ENCODE data around the gene HLA-DRB5. TPM values are rescaled to one million over a fixed set of nuclear protein-coding genes. Genes with fewer than 3 reads are reported as not detected.
A peak's percentile ranks its signal among the peaks of the same experiment; 100 is the strongest.

The HLA-DRB5 gene
- total and polyA plus RNA-seq, 2 experiments from 2014 or later: not detected

DNA sequence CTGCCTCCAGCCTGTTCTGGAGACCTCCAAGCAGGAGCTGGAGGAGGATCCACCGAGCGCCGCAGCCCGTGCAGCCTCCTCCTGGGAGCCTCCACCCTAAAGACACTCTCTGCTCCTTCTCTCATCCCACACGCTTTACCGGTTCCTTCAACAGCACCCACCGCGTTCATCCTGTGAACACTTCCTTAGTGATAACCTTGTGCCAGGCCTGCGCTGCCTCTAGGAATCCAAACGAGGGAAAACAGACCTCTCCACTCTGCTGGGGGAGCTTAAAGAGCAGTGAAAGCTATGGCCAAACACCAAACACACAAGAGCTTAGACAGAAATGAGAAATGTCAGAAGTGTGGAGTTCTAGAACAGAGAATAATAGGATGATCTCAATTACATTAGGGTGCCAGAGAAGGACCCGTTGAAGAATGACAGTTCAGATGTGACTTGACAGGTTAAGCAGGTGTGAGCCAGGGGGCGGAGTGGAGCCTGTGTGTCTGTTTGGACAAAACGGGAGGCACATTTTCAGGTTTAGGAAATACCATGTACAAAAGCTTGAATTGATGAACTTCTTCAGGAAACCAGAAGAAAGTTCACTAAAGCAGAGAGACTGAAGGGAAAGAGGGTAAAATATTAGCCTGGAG lies 28.5 kb upstream of the HLA-DRB5 start:
- H3K9me2 ChIP-seq (ENCODE audit: insufficient read depth): no peaks in the 10 kb centered on the region
- H3K4me2 ChIP-seq: no peak overlapping the region
- no peaks in the 10 kb centered on the region for H3K36me3 Mint-ChIP-seq (ENCODE audit: low read depth)
- no peaks in the 10 kb centered on the region for H3K27me3 ChIP-seq (ENCODE audit: insufficient read depth)
- no peaks in the 10 kb centered on the region for H3K4me1 ChIP-seq (ENCODE audit: insufficient read depth)
- H3K27ac Mint-ChIP-seq: no peak overlapping the region
- peak; percentile 37 for DNase-seq (ENCODE audit: low spot score)
- H3F3A ChIP-seq (replicated peaks; ENCODE audit: low read depth): no peaks in the 10 kb centered on the region
- H2AFZ ChIP-seq: no peak overlapping the region
- no peak for TF ChIP-seq CREB1 (CRISPR knock-in tag; IDR thresholded peaks at IDR 0.05; ENCODE audit: low read depth)
- no peak for TF ChIP-seq JUNB (IDR thresholded peaks at IDR 0.05; ENCODE audit: unreplicated experiment)
- no peak for TF ChIP-seq POLR2AphosphoS5 (IDR thresholded peaks at IDR 0.05; ENCODE audit: low read depth)
- TF ChIP-seq, protein P1, sequence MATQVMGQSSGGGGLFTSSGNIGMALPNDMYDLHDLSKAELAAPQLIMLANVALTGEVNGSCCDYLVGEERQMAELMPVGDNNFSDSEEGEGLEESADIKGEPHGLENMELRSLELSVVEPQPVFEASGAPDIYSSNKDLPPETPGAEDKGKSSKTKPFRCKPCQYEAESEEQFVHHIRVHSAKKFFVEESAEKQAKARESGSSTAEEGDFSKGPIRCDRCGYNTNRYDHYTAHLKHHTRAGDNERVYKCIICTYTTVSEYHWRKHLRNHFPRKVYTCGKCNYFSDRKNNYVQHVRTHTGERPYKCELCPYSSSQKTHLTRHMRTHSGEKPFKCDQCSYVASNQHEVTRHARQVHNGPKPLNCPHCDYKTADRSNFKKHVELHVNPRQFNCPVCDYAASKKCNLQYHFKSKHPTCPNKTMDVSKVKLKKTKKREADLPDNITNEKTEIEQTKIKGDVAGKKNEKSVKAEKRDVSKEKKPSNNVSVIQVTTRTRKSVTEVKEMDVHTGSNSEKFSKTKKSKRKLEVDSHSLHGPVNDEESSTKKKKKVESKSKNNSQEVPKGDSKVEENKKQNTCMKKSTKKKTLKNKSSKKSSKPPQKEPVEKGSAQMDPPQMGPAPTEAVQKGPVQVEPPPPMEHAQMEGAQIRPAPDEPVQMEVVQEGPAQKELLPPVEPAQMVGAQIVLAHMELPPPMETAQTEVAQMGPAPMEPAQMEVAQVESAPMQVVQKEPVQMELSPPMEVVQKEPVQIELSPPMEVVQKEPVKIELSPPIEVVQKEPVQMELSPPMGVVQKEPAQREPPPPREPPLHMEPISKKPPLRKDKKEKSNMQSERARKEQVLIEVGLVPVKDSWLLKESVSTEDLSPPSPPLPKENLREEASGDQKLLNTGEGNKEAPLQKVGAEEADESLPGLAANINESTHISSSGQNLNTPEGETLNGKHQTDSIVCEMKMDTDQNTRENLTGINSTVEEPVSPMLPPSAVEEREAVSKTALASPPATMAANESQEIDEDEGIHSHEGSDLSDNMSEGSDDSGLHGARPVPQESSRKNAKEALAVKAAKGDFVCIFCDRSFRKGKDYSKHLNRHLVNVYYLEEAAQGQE (IDR thresholded peaks at IDR 0.05; ENCODE audit: unreplicated experiment): no peak
- TF ChIP-seq EZH2phosphoT487 (IDR thresholded peaks at IDR 0.05; ENCODE audit: unreplicated experiment): no peak
- TF ChIP-seq, protein P2, sequence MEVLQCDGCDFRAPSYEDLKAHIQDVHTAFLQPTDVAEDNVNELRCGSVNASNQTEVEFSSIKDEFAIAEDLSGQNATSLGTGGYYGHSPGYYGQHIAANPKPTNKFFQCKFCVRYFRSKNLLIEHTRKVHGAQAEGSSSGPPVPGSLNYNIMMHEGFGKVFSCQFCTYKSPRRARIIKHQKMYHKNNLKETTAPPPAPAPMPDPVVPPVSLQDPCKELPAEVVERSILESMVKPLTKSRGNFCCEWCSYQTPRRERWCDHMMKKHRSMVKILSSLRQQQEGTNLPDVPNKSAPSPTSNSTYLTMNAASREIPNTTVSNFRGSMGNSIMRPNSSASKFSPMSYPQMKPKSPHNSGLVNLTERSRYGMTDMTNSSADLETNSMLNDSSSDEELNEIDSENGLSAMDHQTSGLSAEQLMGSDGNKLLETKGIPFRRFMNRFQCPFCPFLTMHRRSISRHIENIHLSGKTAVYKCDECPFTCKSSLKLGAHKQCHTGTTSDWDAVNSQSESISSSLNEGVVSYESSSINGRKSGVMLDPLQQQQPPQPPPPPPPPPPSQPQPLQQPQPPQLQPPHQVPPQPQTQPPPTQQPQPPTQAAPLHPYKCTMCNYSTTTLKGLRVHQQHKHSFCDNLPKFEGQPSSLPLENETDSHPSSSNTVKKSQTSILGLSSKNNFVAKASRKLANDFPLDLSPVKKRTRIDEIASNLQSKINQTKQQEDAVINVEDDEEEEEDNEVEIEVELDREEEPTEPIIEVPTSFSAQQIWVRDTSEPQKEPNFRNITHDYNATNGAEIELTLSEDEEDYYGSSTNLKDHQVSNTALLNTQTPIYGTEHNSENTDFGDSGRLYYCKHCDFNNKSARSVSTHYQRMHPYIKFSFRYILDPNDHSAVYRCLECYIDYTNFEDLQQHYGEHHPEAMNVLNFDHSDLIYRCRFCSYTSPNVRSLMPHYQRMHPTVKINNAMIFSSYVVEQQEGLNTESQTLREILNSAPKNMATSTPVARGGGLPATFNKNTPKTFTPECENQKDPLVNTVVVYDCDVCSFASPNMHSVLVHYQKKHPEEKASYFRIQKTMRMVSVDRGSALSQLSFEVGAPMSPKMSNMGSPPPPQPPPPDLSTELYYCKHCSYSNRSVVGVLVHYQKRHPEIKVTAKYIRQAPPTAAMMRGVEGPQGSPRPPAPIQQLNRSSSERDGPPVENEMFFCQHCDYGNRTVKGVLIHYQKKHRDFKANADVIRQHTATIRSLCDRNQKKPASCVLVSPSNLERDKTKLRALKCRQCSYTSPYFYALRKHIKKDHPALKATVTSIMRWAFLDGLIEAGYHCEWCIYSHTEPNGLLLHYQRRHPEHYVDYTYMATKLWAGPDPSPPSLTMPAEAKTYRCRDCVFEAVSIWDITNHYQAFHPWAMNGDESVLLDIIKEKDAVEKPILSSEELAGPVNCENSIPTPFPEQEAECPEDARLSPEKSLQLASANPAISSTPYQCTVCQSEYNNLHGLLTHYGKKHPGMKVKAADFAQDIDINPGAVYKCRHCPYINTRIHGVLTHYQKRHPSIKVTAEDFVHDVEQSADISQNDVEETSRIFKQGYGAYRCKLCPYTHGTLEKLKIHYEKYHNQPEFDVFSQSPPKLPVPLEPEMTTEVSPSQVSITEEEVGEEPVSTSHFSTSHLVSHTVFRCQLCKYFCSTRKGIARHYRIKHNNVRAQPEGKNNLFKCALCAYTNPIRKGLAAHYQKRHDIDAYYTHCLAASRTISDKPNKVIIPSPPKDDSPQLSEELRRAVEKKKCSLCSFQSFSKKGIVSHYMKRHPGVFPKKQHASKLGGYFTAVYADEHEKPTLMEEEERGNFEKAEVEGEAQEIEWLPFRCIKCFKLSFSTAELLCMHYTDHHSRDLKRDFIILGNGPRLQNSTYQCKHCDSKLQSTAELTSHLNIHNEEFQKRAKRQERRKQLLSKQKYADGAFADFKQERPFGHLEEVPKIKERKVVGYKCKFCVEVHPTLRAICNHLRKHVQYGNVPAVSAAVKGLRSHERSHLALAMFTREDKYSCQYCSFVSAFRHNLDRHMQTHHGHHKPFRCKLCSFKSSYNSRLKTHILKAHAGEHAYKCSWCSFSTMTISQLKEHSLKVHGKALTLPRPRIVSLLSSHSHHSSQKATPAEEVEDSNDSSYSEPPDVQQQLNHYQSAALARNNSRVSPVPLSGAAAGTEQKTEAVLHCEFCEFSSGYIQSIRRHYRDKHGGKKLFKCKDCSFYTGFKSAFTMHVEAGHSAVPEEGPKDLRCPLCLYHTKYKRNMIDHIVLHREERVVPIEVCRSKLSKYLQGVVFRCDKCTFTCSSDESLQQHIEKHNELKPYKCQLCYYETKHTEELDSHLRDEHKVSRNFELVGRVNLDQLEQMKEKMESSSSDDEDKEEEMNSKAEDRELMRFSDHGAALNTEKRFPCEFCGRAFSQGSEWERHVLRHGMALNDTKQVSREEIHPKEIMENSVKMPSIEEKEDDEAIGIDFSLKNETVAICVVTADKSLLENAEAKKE (CRISPR knock-in tag; IDR thresholded peaks at IDR 0.05): no peak
- no peak for TF ChIP-seq ZNF331 (CRISPR knock-in tag; IDR thresholded peaks at IDR 0.05; ENCODE audit: low read depth)
- TF ChIP-seq ZNF114 (CRISPR knock-in tag; IDR thresholded peaks at IDR 0.05): no peak
- no peak for TF ChIP-seq STAT1 (IDR thresholded peaks at IDR 0.05; ENCODE audit: unreplicated experiment)
- no peak for TF ChIP-seq EZH2 (IDR thresholded peaks at IDR 0.05; ENCODE audit: low read depth, unreplicated experiment)
- TF ChIP-seq, protein P3, sequence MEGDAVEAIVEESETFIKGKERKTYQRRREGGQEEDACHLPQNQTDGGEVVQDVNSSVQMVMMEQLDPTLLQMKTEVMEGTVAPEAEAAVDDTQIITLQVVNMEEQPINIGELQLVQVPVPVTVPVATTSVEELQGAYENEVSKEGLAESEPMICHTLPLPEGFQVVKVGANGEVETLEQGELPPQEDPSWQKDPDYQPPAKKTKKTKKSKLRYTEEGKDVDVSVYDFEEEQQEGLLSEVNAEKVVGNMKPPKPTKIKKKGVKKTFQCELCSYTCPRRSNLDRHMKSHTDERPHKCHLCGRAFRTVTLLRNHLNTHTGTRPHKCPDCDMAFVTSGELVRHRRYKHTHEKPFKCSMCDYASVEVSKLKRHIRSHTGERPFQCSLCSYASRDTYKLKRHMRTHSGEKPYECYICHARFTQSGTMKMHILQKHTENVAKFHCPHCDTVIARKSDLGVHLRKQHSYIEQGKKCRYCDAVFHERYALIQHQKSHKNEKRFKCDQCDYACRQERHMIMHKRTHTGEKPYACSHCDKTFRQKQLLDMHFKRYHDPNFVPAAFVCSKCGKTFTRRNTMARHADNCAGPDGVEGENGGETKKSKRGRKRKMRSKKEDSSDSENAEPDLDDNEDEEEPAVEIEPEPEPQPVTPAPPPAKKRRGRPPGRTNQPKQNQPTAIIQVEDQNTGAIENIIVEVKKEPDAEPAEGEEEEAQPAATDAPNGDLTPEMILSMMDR (conservative IDR thresholded peaks at IDR 0.05; ENCODE audit: low read depth in 2 of 2): no peak; a peak in 1 of 4 replicates
- TF ChIP-seq, protein P4, sequence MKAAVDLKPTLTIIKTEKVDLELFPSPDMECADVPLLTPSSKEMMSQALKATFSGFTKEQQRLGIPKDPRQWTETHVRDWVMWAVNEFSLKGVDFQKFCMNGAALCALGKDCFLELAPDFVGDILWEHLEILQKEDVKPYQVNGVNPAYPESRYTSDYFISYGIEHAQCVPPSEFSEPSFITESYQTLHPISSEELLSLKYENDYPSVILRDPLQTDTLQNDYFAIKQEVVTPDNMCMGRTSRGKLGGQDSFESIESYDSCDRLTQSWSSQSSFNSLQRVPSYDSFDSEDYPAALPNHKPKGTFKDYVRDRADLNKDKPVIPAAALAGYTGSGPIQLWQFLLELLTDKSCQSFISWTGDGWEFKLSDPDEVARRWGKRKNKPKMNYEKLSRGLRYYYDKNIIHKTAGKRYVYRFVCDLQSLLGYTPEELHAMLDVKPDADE (IDR thresholded peaks at IDR 0.05): no peak
- no peak for TF ChIP-seq NANOG (IDR thresholded peaks at IDR 0.05; ENCODE audit: borderline replicate concordance)
- no peaks in the 10 kb centered on the region for H3K9me3 Mint-ChIP-seq
- peaks cover 5% of the 10 kb centered on the region for H3K4me1 Mint-ChIP-seq
- H3K4me3 ChIP-seq: no peak overlapping the region
- H3K27me3 Mint-ChIP-seq (ENCODE audit: insufficient read depth, low read depth, poor library complexity): peaks cover 7% of the 10 kb centered on the region
- H3K36me3 ChIP-seq (ENCODE audit: insufficient read depth): no peaks in the 10 kb centered on the region
- H3K4me3 Mint-ChIP-seq: peak overlapping the region; percentile 78
- no peaks in the 10 kb centered on the region for H3K79me2 ChIP-seq (replicated peaks; ENCODE audit: insufficient read depth)
- H3K27ac ChIP-seq (ENCODE audit: low read depth): no peak overlapping the region
- peak; percentile 96 for ATAC-seq
- H4K20me1 ChIP-seq (replicated peaks; ENCODE audit: insufficient read depth): no peaks in the 10 kb centered on the region

All from GM23338 (cell line).